Measurements from ENCODE around the gene DSCAM.

- no peak for TF ChIP-seq POLR2A (IDR thresholded peaks at IDR 0.05)
- TF ChIP-seq, protein P1, sequence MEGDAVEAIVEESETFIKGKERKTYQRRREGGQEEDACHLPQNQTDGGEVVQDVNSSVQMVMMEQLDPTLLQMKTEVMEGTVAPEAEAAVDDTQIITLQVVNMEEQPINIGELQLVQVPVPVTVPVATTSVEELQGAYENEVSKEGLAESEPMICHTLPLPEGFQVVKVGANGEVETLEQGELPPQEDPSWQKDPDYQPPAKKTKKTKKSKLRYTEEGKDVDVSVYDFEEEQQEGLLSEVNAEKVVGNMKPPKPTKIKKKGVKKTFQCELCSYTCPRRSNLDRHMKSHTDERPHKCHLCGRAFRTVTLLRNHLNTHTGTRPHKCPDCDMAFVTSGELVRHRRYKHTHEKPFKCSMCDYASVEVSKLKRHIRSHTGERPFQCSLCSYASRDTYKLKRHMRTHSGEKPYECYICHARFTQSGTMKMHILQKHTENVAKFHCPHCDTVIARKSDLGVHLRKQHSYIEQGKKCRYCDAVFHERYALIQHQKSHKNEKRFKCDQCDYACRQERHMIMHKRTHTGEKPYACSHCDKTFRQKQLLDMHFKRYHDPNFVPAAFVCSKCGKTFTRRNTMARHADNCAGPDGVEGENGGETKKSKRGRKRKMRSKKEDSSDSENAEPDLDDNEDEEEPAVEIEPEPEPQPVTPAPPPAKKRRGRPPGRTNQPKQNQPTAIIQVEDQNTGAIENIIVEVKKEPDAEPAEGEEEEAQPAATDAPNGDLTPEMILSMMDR (IDR thresholded peaks at IDR 0.05), result no peak
Observed at GRCh38 chr21:40678681-40679284, 168.2 kb downstream of the DSCAM start.

Data from gastroesophageal sphincter (tissue), 3 donors.